Adipocyte (in vitro differentiated cells): Measurements from ENCODE around the gene PSME4.
"Not testable (repeated sequence)": the region's sequence is repeated elsewhere in the genome, so short reads cannot be mapped to it uniquely, and the experiment has no call there.

Experiments used
- DNase-seq: peaks from one replicate; pipeline ENCODE4 v3.0.0-alpha.2; 2015; ENCODE audit warnings: low read depth
- H3K27me3 ChIP-seq: replicated peaks from 2 replicates; pipeline ENCODE4 v1.7.0; 2013; ENCODE audit warnings: mild to moderate bottlenecking, low read length, moderate library complexity; ENCODE audit not compliant: control insufficient read depth, insufficient read depth
- H3K36me3 ChIP-seq: 2 replicates; pipeline ENCODE4 v1.7.0; 2013; ENCODE audit warnings: low read length, mild to moderate bottlenecking, moderate library complexity; ENCODE audit not compliant: control insufficient read depth, insufficient read depth, severe bottlenecking
- H3K4me1 ChIP-seq: 2 replicates; pipeline ENCODE4 v1.7.0; 2013; ENCODE audit warnings: mild to moderate bottlenecking, low read length, moderate library complexity; ENCODE audit not compliant: control insufficient read depth, insufficient read depth
- H3K4me3 ChIP-seq: 2 replicates; pipeline ENCODE4 v1.7.0; 2013; ENCODE audit warnings: mild to moderate bottlenecking, low read length, moderate library complexity
- H3K9ac ChIP-seq: 2 replicates; pipeline ENCODE4 v1.7.0; 2013; ENCODE audit warnings: mild to moderate bottlenecking, low read length, moderate library complexity
- H3K9me3 ChIP-seq: 2 replicates; pipeline ENCODE4 v1.7.0; 2013; ENCODE audit warnings: mild to moderate bottlenecking, low read length, moderate library complexity; ENCODE audit not compliant: control insufficient read depth

PSME4 gene

GRCh38 chr2:53926321-53926720 is 44.5 kb downstream of the PSME4 start:
- H3K9me3 ChIP-seq, H3K4me3 ChIP-seq, H3K4me1 ChIP-seq, H3K27me3 ChIP-seq, H3K9ac ChIP-seq, DNase-seq: not testable (repeated sequence)
- H3K36me3 ChIP-seq: peaks cover 86% of the 10 kb centered on the region

- Histone ChIP-seq H3K9me3 (no peaks in the 10 kb centered on the region), H3K4me1 (peaks cover 3% of the 10 kb centered on the region), H3K4me3 (no peak overlapping the region), H3K9ac (no peak overlapping the region), H3K36me3 (peaks cover 58% of the 10 kb centered on the region), H3K27me3 (no peaks in the 10 kb centered on the region)
- DNase-seq: peak; percentile 16
Measured at GRCh38 chr2:53913721-53914120, 57.1 kb downstream of the PSME4 start.

DNA sequence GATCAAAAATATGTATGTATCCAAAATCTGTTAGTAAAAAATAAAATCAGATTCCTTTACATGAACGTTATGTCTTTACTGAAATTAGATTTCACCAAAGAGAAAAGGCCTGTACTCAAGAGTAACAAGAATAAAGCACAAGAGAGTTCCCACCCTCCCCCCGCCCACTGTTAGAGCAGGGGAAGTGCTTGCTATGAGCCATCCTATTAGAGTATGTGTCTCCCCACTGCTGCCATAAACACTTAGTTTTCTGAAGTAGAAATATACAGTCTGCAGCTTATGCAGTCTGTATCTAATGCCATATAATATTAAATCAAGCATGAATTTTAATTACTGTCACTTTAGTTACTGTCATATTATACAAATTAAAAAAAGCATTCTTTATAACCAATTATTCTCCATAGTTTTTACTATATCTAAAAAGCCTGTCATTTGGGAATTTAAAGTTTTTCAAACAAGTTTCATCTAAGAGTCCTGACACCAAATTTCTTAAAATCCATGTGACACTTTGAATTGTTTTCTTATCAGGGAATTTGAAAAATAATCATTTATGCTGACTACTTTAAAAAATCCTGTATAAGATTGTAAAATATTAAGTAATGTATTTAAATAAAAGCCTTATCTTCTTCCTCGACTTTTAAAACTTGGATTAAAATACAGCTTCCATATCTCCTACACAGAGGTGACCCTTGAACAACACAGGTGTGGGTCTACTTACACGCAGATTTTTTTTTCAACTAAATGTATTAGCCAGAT is 59.2 kb downstream of the PSME4 start:
- Histone ChIP-seq H3K9me3 (no peaks in the 10 kb centered on the region), H3K4me3 (no peak overlapping the region), H3K9ac (no peak overlapping the region), H3K36me3 (peaks cover 63% of the 10 kb centered on the region), H3K27me3 (no peaks in the 10 kb centered on the region), H3K4me1 (peaks cover 3% of the 10 kb centered on the region)
- DNase-seq: peak; percentile 2

- H3K4me3 ChIP-seq: no peak overlapping the region
- no peaks in the 10 kb centered on the region for H3K4me1 ChIP-seq
- no peak overlapping the region for H3K9ac ChIP-seq
- H3K27me3 ChIP-seq: no peaks in the 10 kb centered on the region
- DNase-seq: no peak
- no peaks in the 10 kb centered on the region for H3K9me3 ChIP-seq
- H3K36me3 ChIP-seq: peaks cover 80% of the 10 kb centered on the region
Measured at GRCh38 chr2:53907582-53907981, 63.2 kb downstream of the PSME4 start.

- no peaks in the 10 kb centered on the region for H3K9me3 ChIP-seq
- H3K27me3 ChIP-seq: no peaks in the 10 kb centered on the region
- no peak overlapping the region for H3K9ac ChIP-seq
- H3K4me3 ChIP-seq: no peak overlapping the region
- H3K4me1 ChIP-seq: no peaks in the 10 kb centered on the region
- no peak for DNase-seq
- peaks cover 95% of the 10 kb centered on the region for H3K36me3 ChIP-seq
Measured at GRCh38 chr2:53905396-53905795, 65.4 kb downstream of the PSME4 start.

DNA sequence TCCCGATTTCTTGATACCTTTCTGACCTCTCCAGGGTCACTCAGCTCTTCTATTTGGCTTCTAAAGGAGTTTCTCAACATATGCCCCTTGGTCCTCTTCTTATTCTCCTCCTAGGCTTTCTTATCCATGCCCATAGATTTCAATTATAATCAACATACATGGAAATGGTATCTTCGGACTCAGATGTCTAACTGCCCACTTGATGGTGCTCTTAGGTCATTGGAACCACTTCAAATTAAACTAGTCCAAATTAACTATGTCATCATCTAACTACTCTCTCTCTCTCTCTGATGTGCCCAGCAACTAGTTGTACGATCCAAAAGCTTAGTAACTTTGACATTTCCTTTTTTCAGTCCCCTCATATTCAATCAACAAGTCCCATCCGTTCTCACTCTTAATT is 67.8 kb downstream of the PSME4 start:
- no peaks in the 10 kb centered on the region for H3K27me3 ChIP-seq
- peaks cover 97% of the 10 kb centered on the region for H3K36me3 ChIP-seq
- no peaks in the 10 kb centered on the region for H3K4me1 ChIP-seq
- H3K4me3 ChIP-seq: no peak overlapping the region
- DNase-seq: no peak
- H3K9me3 ChIP-seq: no peaks in the 10 kb centered on the region
- no peak overlapping the region for H3K9ac ChIP-seq

- no peaks in the 10 kb centered on the region for H3K9me3 ChIP-seq
- H3K4me3 ChIP-seq: no peak overlapping the region
- H3K9ac ChIP-seq: no peak overlapping the region
- DNase-seq: no peak
- H3K27me3 ChIP-seq: no peaks in the 10 kb centered on the region
- peaks cover 11% of the 10 kb centered on the region for H3K4me1 ChIP-seq
- peaks cover 94% of the 10 kb centered on the region for H3K36me3 ChIP-seq
Measured at GRCh38 chr2:53901192-53901591, 69.6 kb downstream of the PSME4 start.

GRCh38 chr2:53896864-53897263 is 73.9 kb downstream of the PSME4 start:
- Histone ChIP-seq H3K4me1 (peaks cover 11% of the 10 kb centered on the region), H3K27me3 (no peaks in the 10 kb centered on the region), H3K4me3 (no peak overlapping the region), H3K36me3 (peaks cover 95% of the 10 kb centered on the region), H3K9me3 (no peaks in the 10 kb centered on the region), H3K9ac (no peak overlapping the region)
- peak; percentile 48 for DNase-seq

DNA sequence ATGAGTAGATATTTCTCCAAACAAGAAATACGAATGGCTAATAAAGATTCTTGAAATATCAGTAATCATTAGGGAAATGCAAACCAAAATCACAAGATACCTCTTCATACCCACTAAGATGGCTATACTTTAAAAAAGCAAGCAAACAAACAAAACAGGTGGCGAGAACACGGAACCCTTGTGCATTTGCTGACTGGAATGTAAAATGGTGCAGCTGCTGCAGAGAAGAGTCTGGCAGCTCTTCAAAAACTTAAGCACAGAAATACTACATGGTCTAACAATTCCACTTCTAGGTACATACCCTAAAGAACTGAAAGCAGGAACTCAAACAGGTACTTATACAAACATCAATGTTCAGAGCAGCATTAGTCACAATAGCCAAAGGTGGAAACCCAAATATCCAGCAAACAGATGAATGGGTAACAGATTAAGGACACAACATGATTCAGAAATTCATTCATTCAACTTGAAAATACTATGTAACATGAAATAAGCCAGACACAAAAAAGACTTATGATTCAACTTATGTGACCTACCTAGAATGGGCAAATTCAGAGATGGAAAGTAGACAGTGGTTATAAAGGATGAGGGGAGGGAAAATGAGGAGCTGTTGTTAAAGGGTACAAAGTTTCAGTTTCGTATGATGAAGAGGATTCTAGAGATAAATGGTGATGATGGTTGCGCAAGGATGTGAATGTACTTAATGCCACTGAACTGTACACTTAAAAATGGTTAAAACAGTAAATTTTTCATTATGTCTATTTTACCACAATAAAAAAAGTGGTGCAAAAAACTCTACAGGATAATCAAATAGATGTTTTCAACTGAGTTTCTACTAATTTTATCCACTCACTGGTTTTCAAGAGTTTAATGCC is 84.2 kb downstream of the PSME4 start:
- H3K36me3 ChIP-seq: peaks cover 95% of the 10 kb centered on the region
- H3K4me3 ChIP-seq: no peak overlapping the region
- no peak for DNase-seq
- no peaks in the 10 kb centered on the region for H3K27me3 ChIP-seq
- H3K9me3 ChIP-seq: no peaks in the 10 kb centered on the region
- no peak overlapping the region for H3K9ac ChIP-seq
- no peaks in the 10 kb centered on the region for H3K4me1 ChIP-seq

- Histone ChIP-seq H3K4me1 (peaks cover 13% of the 10 kb centered on the region), H3K27me3 (no peaks in the 10 kb centered on the region), H3K4me3 (no peak overlapping the region), H3K9ac (no peak overlapping the region), H3K9me3 (no peaks in the 10 kb centered on the region), H3K36me3 (peaks cover 79% of the 10 kb centered on the region)
- no peak for DNase-seq
Measured at GRCh38 chr2:53884883-53885282, 85.9 kb downstream of the PSME4 start.

DNA sequence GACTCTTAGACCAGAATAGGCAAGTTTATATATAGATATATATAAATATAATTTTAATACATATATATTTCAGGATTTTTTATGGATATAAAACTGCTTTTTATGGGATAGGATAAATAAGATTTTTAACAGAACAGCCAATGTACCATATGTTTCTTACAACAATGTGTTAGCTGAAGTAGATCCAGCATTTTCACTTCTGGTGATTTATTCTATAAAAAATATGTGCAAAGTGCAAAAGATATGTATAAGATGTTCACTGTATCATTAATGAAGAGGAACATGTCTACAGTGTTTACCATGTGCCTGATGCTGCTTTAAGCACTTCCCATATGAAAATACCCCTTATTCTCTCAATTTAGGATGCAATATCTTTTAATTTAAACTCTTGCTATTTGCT is 88.8 kb downstream of the PSME4 start:
- Histone ChIP-seq H3K9me3 (no peaks in the 10 kb centered on the region), H3K4me1 (peaks cover 17% of the 10 kb centered on the region), H3K4me3 (no peak overlapping the region), H3K36me3 (peaks cover 61% of the 10 kb centered on the region), H3K9ac (no peak overlapping the region), H3K27me3 (no peaks in the 10 kb centered on the region)
- DNase-seq: no peak
